ENCODE results near the gene LRRC75B. TPM values are rescaled to one million over a fixed set of nuclear protein-coding genes. Genes with fewer than 3 reads are reported as not detected.

LRRC75B gene
- total and polyA plus RNA-seq, 9 of the 15 experiments (the other 6 are each of a cell fraction or from before 2014, with no cell fraction given), result 0.10 to 2.8 (median 1.0) TPM; not detected in 1

- no peaks in the 10 kb centered on the region for H3K36me3 ChIP-seq (ENCODE audit: control insufficient read depth, insufficient read depth, low read length)
- H3K4me3 ChIP-seq, result no peak overlapping the region
- H3K9ac ChIP-seq (ENCODE audit: insufficient read depth in 1 of 2, low read depth in 2 of 2, low read length in 2 of 2), result no peak overlapping the region
- ChIA-PET POLR2A (interaction anchor here (0.6 kb wide), 1 partner anchor 123 kb away, joined by 4 read pairs; no protein-coding TSS in a partner anchor), CTCF (ENCODE audit: low intra/inter-chr PET ratio) (no interaction called here)
- WGBS (ENCODE audit: insufficient coverage, low coverage, missing lambda C conversion rate), result 62% methylated on average over 4 of the region's 7 CpGs
- no peak for ATAC-seq
- H3K79me2 ChIP-seq (ENCODE audit: control insufficient read depth, insufficient read depth, low read length), result no peaks in the 10 kb centered on the region
- in situ Hi-C loops (cut with MboI), result no loop called here
- no peak overlapping the region for H3K27ac ChIP-seq (ENCODE audit: extremely low read depth, low read depth, low read length)
- H4K20me1 ChIP-seq (replicated peaks; ENCODE audit: control insufficient read depth, insufficient read depth, low read length), result no peaks in the 10 kb centered on the region
- no peak for DNase-seq (ENCODE audit: extremely low read depth in 1 of 4, low spot score in 3 of 4)
- no peaks in the 10 kb centered on the region for H3K9me3 ChIP-seq (replicated peaks; ENCODE audit: control insufficient read depth, insufficient read depth, low read depth, low read length)
- no peak overlapping the region for H2AFZ ChIP-seq (ENCODE audit: low read depth, low read length)
- H3K4me1 ChIP-seq (replicated peaks in 1 of 2; ENCODE audit: control insufficient read depth in 2 of 2, insufficient read depth in 2 of 2, low read length in 2 of 2), result peaks cover 0 to 22% of the 10 kb centered on the region in 2 experiments; a peak in 2 of 5 replicates
- no peaks in the 10 kb centered on the region for H3K27me3 ChIP-seq (ENCODE audit: control insufficient read depth in 2 of 2, insufficient read depth in 2 of 2, low read length in 2 of 2)
- no peak for FAIRE-seq
- intact Hi-C loops (cut with micrococcal nuclease), result no loop called here
- H3K9me1 ChIP-seq (ENCODE audit: control insufficient read depth, insufficient read depth, low read length), result no peaks in the 10 kb centered on the region
- no peak overlapping the region for H3K4me2 ChIP-seq (ENCODE audit: insufficient read depth, low read length)
- BruUV-seq (replicated peaks), result no TSS peak
- TF ChIP-seq STAT5A (IDR thresholded peaks at IDR 0.05; ENCODE audit: borderline replicate concordance, low read length) (no peak), ASH1L (IDR thresholded peaks at IDR 0.05; ENCODE audit: borderline replicate concordance, low read depth, partially characterized antibody) (no peak), SRSF9 (IDR thresholded peaks at IDR 0.05; ENCODE audit: borderline replicate concordance, low read depth, low read length) (no peak), SRSF7 (optimal IDR thresholded peaks at IDR 0.05; ENCODE audit: low read depth, low read length) (no peak), LEF1 (IDR thresholded peaks at IDR 0.05) (no peak), POLR2AphosphoS2 (IDR thresholded peaks at IDR 0.05; ENCODE audit: low read length) (no peak), ZNF239 (CRISPR knock-in tag; IDR thresholded peaks at IDR 0.05) (no peak), NELFE (IDR thresholded peaks at IDR 0.05; ENCODE audit: insufficient read depth, insufficient read length) (no peak), ZNF699 (CRISPR knock-in tag; IDR thresholded peaks at IDR 0.05; ENCODE audit: insufficient replicate concordance) (no peak), ZNF449 (CRISPR knock-in tag; IDR thresholded peaks at IDR 0.05) (no peak), RBFOX2 (IDR thresholded peaks at IDR 0.05; ENCODE audit: low read depth, low read length) (no peak), ZNF707 (CRISPR knock-in tag; conservative IDR thresholded peaks at IDR 0.05) (no peak), OTX1 (CRISPR knock-in tag; IDR thresholded peaks at IDR 0.05) (no peak)
- TF ChIP-seq, protein P1, sequence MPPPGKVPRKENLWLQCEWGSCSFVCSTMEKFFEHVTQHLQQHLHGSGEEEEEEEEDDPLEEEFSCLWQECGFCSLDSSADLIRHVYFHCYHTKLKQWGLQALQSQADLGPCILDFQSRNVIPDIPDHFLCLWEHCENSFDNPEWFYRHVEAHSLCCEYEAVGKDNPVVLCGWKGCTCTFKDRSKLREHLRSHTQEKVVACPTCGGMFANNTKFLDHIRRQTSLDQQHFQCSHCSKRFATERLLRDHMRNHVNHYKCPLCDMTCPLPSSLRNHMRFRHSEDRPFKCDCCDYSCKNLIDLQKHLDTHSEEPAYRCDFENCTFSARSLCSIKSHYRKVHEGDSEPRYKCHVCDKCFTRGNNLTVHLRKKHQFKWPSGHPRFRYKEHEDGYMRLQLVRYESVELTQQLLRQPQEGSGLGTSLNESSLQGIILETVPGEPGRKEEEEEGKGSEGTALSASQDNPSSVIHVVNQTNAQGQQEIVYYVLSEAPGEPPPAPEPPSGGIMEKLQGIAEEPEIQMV (tag; conservative IDR thresholded peaks at IDR 0.05; ENCODE audit: low read depth), result no peak
- TF ChIP-seq, protein P2, sequence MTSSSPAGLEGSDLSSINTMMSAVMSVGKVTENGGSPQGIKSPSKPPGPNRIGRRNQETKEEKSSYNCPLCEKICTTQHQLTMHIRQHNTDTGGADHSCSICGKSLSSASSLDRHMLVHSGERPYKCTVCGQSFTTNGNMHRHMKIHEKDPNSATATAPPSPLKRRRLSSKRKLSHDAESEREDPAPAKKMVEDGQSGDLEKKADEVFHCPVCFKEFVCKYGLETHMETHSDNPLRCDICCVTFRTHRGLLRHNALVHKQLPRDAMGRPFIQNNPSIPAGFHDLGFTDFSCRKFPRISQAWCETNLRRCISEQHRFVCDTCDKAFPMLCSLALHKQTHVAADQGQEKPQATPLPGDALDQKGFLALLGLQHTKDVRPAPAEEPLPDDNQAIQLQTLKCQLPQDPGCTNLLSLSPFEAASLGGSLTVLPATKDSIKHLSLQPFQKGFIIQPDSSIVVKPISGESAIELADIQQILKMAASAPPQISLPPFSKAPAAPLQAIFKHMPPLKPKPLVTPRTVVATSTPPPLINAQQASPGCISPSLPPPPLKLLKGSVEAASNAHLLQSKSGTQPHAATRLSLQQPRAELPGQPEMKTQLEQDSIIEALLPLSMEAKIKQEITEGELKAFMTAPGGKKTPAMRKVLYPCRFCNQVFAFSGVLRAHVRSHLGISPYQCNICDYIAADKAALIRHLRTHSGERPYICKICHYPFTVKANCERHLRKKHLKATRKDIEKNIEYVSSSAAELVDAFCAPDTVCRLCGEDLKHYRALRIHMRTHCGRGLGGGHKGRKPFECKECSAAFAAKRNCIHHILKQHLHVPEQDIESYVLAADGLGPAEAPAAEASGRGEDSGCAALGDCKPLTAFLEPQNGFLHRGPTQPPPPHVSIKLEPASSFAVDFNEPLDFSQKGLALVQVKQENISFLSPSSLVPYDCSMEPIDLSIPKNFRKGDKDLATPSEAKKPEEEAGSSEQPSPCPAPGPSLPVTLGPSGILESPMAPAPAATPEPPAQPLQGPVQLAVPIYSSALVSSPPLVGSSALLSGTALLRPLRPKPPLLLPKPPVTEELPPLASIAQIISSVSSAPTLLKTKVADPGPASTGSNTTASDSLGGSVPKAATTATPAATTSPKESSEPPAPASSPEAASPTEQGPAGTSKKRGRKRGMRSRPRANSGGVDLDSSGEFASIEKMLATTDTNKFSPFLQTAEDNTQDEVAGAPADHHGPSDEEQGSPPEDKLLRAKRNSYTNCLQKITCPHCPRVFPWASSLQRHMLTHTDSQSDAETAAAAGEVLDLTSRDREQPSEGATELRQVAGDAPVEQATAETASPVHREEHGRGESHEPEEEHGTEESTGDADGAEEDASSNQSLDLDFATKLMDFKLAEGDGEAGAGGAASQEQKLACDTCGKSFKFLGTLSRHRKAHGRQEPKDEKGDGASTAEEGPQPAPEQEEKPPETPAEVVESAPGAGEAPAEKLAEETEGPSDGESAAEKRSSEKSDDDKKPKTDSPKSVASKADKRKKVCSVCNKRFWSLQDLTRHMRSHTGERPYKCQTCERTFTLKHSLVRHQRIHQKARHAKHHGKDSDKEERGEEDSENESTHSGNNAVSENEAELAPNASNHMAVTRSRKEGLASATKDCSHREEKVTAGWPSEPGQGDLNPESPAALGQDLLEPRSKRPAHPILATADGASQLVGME (CRISPR knock-in tag; IDR thresholded peaks at IDR 0.05), result no peak
Observed at GRCh38 chr22:24594569-24595120, 1.8 kb upstream of the LRRC75B start.
